K562 (cell line): ENCODE results near the gene KHDC1. TPM values are rescaled to one million over a fixed set of nuclear protein-coding genes. Genes with fewer than 3 reads are reported as not detected.

ENCODE experiments used
- ATAC-seq: fragments of 200-7000 bp; cut with Tn5 transposase; 3 replicates; pipeline ENCODE4 v1.9.1; 2020; ENCODE audit warnings: moderate library complexity
- BruUV-seq: library from RNA; stranded (reverse); fragments of 400-500 nt; replicated peaks from 2 replicates; lab custom pipeline; 2021; lab: Mats Ljungman, UMichigan
- CTCF ChIA-PET: fragments of 300-600 bp; formaldehyde crosslinking; extraction: SDS; loops from one replicate; lab custom pipeline; 2021; ENCODE audit warnings: low intra/inter-chr PET ratio; lab: Yijun Ruan, JAX
- POLR2A ChIA-PET: fragments of 300-600, 350-650 bp; sonication (Branson Sonifier 250); formaldehyde crosslinking; extraction: SDS; loops from one replicate; lab custom pipeline; 2021; ENCODE audit warnings: antibody characterized with exemption, inconsistent platforms; lab: Yijun Ruan, JAX
- DNase-seq, 4 experiments: peaks; one replicate each; pipeline versions ENCODE4 v3.0.0 to v3.0.0-alpha.2; 2011 to 2018; ENCODE audit warnings: low spot score in 3 of 4, mixed read lengths in 3 of 4; ENCODE audit errors: extremely low read depth in 1 of 4
- FAIRE-seq: peaks from 2 replicates; lab custom pipeline; 2011; peaks lifted over from hg19 to GRCh38; lab: Jason Lieb, UNC
- H2AFZ ChIP-seq: 2 replicates; pipeline ENCODE4 v1.6.0; 2011; ENCODE audit warnings: low read depth, low read length, control low read depth, inconsistent platforms
- H3K27ac ChIP-seq: fragments of 200-600 bp; 3 replicates; pipeline ENCODE4 v1.8.0; 2011; ENCODE audit warnings: low read depth, mild to moderate bottlenecking, control low read depth, inconsistent platforms, low read length, moderate library complexity, mixed read lengths; ENCODE audit errors: extremely low read depth
- H3K27me3 ChIP-seq, 2 experiments: fragments of 300-600 bp in 1 of 2; 2 replicates in 1 of 2; 3 replicates in 1 of 2; pipeline versions ENCODE4 v1.6.0 to v1.8.0; 2011; ENCODE audit warnings: inconsistent platforms in 2 of 2, low read length in 2 of 2, mild to moderate bottlenecking in 1 of 2, mixed read lengths in 1 of 2, moderate library complexity in 1 of 2; ENCODE audit not compliant: control insufficient read depth in 2 of 2, insufficient read depth in 2 of 2
- H3K36me3 ChIP-seq: fragments of 300-600 bp; 3 replicates; pipeline ENCODE4 v1.8.0; 2011; ENCODE audit warnings: mild to moderate bottlenecking, low read length, inconsistent platforms; ENCODE audit not compliant: control insufficient read depth, insufficient read depth
- H3K4me1 ChIP-seq, 2 experiments: fragments of 200-600 bp in 1 of 2; replicated peaks in 1 of 2; 2 replicates in 1 of 2; 3 replicates in 1 of 2; pipeline versions ENCODE4 v1.5.1 to v1.8.0; 2011; ENCODE audit warnings: inconsistent platforms in 2 of 2, low read length in 2 of 2, mild to moderate bottlenecking in 1 of 2, mixed read lengths in 1 of 2, moderate library complexity in 1 of 2; ENCODE audit not compliant: control insufficient read depth in 2 of 2, insufficient read depth in 2 of 2
- H3K4me2 ChIP-seq: 2 replicates; pipeline ENCODE4 v1.6.1; 2011; ENCODE audit warnings: low read length, control low read depth, inconsistent platforms, mixed read lengths; ENCODE audit not compliant: insufficient read depth
- H3K4me3 ChIP-seq: fragments of 200-600 bp; sonication (generic), shearing (Covaris generic); 2 replicates; pipeline ENCODE4 v1.5.1; 2016; ENCODE audit warnings: control low read depth, inconsistent platforms
- H3K79me2 ChIP-seq: fragments of 200-600 bp; 3 replicates; pipeline ENCODE4 v1.8.0; 2011; ENCODE audit warnings: low read length, inconsistent platforms; ENCODE audit not compliant: control insufficient read depth, insufficient read depth
- H3K9ac ChIP-seq, 2 experiments: 2 replicates each; pipeline versions ENCODE4 v1.6.0 to v1.6.1; 2011; ENCODE audit warnings: low read depth in 2 of 2, low read length in 2 of 2, control low read depth in 1 of 2, inconsistent platforms in 1 of 2, mild to moderate bottlenecking in 1 of 2, mixed read lengths in 1 of 2; ENCODE audit not compliant: insufficient read depth in 1 of 2
- H3K9me1 ChIP-seq: one replicate; pipeline ENCODE4 v1.6.0; 2011; ENCODE audit warnings: inconsistent platforms, mild to moderate bottlenecking, low read length, moderate library complexity; ENCODE audit not compliant: control insufficient read depth, insufficient read depth
- H3K9me3 ChIP-seq: replicated peaks from 2 replicates; pipeline ENCODE4 v1.5.1; 2011; ENCODE audit warnings: low read depth, low read length, inconsistent platforms; ENCODE audit not compliant: control insufficient read depth, insufficient read depth
- H4K20me1 ChIP-seq: replicated peaks from 2 replicates; pipeline ENCODE4 v1.6.1; 2011; ENCODE audit warnings: low read length, inconsistent platforms, mixed read lengths; ENCODE audit not compliant: control insufficient read depth, insufficient read depth
- IRF9 ChIP-seq: fragments of 450-650 bp; IDR thresholded peaks from 2 replicates; pipeline ENCODE4 v1.6.1; 2016; ENCODE audit warnings: missing biosample characterization, missing genetic modification characterization
- MEF2D ChIP-seq: conservative IDR thresholded peaks from 2 replicates; pipeline ENCODE4 v1.6.1; 2016; ENCODE audit warnings: low read depth, missing genetic modification characterization, missing compliant biosample characterization
- NFIC ChIP-seq: fragments of 450-650 bp; IDR thresholded peaks from 2 replicates; pipeline ENCODE4 v1.6.1; 2017; ENCODE audit warnings: mild to moderate bottlenecking, inconsistent platforms
- PHF21A ChIP-seq: fragments of 450-650 bp; IDR thresholded peaks from 2 replicates; pipeline ENCODE4 v1.6.1; 2017; ENCODE audit warnings: low read depth, borderline replicate concordance
- ZNF121 ChIP-seq: sonication (generic); formaldehyde crosslinking; conservative IDR thresholded peaks from 2 replicates; pipeline ENCODE4 v1.8.0; 2022; ENCODE audit warnings: missing genetic modification reagents
- ZNF277 ChIP-seq: fragments of 250-450 bp; sonication (Bioruptor Pico); IDR thresholded peaks from 2 replicates; pipeline ENCODE4 v1.8.0; 2022; ENCODE audit warnings: inconsistent platforms, mild to moderate bottlenecking, moderate library complexity, borderline replicate concordance
- in situ Hi-C: fragments of 300-500 bp; cut with MboI; formaldehyde crosslinking; loops from 4 replicates; pipeline ENCODE4 v1.15.0; 2018; ENCODE audit warnings: inconsistent platforms, mixed read lengths
- intact Hi-C: fragments of 100-400 bp; cut with micrococcal nuclease; formaldehyde crosslinking; loops from 2 replicates; pipeline ENCODE4 v1.14.2; 2022
- polyA plus RNA-seq, 8 experiments: library from polyadenylated mRNA; depleted of rRNA in 4 of 8; stranded (reverse) in 5 of 8; unstranded in 3 of 8; fragments of >200 nt; fragmentation: Nextera tagmentation in 2 of 8; fragmentation: Illumina TruSeq in 1 of 8; extraction: Ambion mirVana in 2 of 8; extraction: Trizol in 1 of 8; gene quantifications; 2 replicates each; pipeline versions ENCODE4 v1.2.1 to v1.2.3, GENCODE V29; 2011 to 2014; ENCODE audit warnings: inconsistent platforms in 1 of 8, missing spikeins in 1 of 8
- total RNA-seq, 7 experiments: library from RNA; depleted of rRNA in 6 of 7; stranded (reverse); fragments of >200 nt in 6 of 7; fragmentation: Illumina TruSeq in 2 of 7; extraction: Trizol in 2 of 7; gene quantifications; 2 replicates each; pipeline versions ENCODE4 v1.2.1 to v1.2.3, GENCODE V29; 2011 to 2021; ENCODE audit warnings: low replicate concordance in 1 of 7
- TF ChIP-seq, protein P1 (sequence below), 2 experiments: IDR thresholded peaks; 2 replicates each; pipeline ENCODE4 v1.6.1; 2012; ENCODE audit warnings: improper control_type of control experiment in 2 of 2, low read depth in 2 of 2, low read length in 2 of 2, borderline replicate concordance in 1 of 2

Gene KHDC1
- total and polyA plus RNA-seq, 9 of the 15 experiments (the other 6 are each of a cell fraction or from before 2014, with no cell fraction given): 2.5 to 19.5 (median 8.0) TPM

DNA sequence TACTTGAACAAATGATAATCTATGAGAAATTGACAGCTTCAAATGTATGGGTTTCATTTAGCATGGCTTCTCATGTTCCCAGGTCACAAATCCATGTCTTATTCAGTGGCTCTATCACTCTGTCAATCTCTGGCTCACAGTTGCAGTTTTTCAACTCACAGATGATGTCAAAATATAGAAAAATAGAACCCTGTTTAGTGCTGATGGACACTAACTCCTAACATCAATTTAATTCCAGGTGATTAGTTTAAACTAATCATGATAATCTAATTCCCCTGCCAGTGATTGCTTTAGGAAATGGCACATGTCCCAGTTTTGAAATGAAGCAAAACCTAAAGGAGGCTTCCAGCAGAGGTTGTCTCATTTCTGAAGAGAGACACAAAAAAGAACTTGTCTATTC, 13.0 kb downstream of the KHDC1 start:
- H3K4me2 ChIP-seq: no peak overlapping the region
- BruUV-seq: no TSS peak
- no peak overlapping the region for H3K9ac ChIP-seq
- CTCF ChIA-PET: no interaction called here
- no peaks in the 10 kb centered on the region for H3K9me3 ChIP-seq
- intact Hi-C loops (no loop called here), in situ Hi-C loops (no loop called here)
- H3K4me3 ChIP-seq: no peak overlapping the region
- H4K20me1 ChIP-seq: no peaks in the 10 kb centered on the region
- ATAC-seq: no peak
- no peak overlapping the region for H2AFZ ChIP-seq
- no peaks in the 10 kb centered on the region for H3K36me3 ChIP-seq
- TF ChIP-seq MEF2D (tag) (no peak), ZNF277 (CRISPR knock-in tag) (no peak), IRF9 (tag) (no peak), ZNF121 (CRISPR knock-in tag) (no peak), PHF21A (no peak), NFIC (no peak)
- TF ChIP-seq, protein P1, sequence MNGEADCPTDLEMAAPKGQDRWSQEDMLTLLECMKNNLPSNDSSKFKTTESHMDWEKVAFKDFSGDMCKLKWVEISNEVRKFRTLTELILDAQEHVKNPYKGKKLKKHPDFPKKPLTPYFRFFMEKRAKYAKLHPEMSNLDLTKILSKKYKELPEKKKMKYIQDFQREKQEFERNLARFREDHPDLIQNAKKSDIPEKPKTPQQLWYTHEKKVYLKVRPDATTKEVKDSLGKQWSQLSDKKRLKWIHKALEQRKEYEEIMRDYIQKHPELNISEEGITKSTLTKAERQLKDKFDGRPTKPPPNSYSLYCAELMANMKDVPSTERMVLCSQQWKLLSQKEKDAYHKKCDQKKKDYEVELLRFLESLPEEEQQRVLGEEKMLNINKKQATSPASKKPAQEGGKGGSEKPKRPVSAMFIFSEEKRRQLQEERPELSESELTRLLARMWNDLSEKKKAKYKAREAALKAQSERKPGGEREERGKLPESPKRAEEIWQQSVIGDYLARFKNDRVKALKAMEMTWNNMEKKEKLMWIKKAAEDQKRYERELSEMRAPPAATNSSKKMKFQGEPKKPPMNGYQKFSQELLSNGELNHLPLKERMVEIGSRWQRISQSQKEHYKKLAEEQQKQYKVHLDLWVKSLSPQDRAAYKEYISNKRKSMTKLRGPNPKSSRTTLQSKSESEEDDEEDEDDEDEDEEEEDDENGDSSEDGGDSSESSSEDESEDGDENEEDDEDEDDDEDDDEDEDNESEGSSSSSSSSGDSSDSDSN (IDR thresholded peaks at IDR 0.05; ENCODE audit: borderline replicate concordance in 1 of 2, low read depth in 2 of 2, low read length in 2 of 2): no peak
- H3K79me2 ChIP-seq: no peaks in the 10 kb centered on the region
- POLR2A ChIA-PET: no interaction called here
- peaks cover 8 to 13% of the 10 kb centered on the region in 2 experiments; a peak in 4 of 5 replicates for H3K27me3 ChIP-seq
- DNase-seq: no peak
- H3K4me1 ChIP-seq: no peaks in the 10 kb centered on the region
- H3K9me1 ChIP-seq: no peaks in the 10 kb centered on the region
- FAIRE-seq: no peak
- no peak overlapping the region for H3K27ac ChIP-seq
